Measurements from ENCODE around the gene ECT2.

DNA sequence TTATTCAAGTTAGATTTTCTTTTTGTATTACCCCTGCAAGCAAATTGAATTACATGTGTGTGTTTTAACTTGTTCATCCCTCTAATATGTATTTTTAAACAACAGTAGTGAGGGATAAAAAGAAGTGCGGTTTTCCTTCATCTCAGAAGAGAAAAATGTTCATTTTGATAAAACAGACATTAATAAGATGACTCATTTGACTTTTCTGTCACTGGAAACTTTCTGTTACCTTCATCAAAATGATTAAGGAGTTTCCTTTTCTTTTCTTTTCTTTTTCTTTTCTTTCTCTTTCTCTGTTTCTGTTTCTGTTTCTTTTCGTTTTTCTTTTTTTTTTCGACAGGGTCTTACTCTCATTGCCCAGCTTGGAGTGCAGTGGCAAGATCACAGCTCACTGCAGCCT, 53.0 kb downstream of the ECT2 start:
- no peak for TF ChIP-seq CTCF (conservative IDR thresholded peaks at IDR 0.05; ENCODE audit: low read depth, low read length)
- no peak for TF ChIP-seq EZH2 (IDR thresholded peaks at IDR 0.05; ENCODE audit: low read length, unreplicated experiment)

Data from PC-3 (cell line).